GM18508 (cell line): ENCODE results near the gene XRCC1.

Source experiments
- ATAC-seq: cut with Tn5 transposase; IDR thresholded peaks from one replicate; pipeline ENCODE4 v1.9.1; 2021; ENCODE audit warnings: moderate number of reproducible peaks; ENCODE audit not compliant: insufficient read depth, unreplicated experiment

XRCC1 gene

DNA sequence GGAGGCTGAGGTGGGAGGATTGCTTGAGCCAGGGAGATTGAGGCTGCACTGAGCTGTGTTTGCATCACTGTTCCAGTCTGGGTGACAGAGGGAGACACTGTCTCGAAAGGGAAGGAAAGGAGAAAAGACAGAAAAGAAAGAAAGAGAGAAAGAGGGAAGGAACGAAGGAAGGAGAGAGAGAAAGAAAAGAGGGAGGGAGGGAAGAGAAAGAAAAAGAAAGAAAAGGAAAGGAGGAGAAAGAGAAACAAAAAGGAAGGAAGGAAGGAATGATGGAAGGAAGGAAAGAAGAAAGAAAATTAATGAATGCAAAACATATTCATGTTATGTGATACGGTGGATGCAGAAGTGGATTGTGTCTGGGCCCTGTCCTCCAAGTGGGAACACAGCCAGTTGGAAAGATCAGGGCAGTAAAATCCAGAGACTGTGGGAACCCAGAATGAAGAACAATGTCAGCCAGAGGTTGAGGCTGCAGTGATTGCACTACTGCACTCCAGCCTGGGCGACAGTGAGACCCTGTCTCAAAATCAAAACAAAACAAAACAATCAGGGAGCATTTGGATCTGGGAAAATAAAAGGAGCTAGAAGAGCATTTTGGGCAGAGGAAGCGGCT, 77.0 kb downstream of the XRCC1 start:
- no peak for ATAC-seq

DNA sequence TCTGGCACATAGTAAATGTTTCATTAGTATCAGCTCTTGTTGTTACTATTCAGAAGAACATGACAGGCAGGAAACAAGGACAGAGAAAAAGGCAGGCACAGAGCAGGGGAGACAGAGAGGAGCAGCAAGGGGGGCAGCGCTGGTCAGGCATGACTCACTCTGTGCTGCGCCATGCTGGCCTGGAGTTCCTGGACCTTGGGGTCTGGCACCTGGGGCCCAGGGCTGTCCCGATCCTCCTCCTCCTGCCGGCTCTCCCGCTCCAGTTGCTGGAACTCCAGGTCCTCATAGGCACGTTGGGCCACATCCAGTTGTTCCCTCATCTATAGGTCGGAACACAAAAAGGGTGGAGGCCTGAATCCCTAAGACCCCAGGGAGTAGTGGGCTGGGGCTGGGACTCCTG, 78.4 kb downstream of the XRCC1 start:
- no peak for ATAC-seq

DNA sequence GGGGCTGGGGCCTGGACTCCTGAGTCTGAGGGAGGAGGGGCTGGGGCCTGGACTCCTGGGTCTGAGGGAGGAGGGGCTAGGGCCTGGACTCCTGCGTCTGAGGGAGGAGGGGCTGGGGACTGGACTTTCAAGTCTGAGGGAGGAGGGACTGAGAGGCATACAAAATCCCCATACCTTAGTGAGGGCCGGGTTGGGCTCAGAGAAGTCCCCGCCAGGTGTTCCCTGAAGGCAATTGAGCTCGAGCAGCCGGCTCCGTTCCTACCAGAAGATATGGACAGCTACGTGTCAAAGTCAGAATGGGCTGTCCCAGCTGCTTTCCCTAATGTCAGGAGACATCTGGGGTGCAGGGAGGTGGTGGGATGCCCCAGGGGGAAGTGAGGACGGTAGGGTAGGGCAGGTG, 80.2 kb downstream of the XRCC1 start:
- no peak for ATAC-seq
